SK-N-SH (cell line): ENCODE data around the gene RPL18. TPM values are rescaled to one million over a fixed set of nuclear protein-coding genes. Genes with fewer than 3 reads are reported as not detected.

Experiments
- CTCF ChIA-PET: fragments of 300-600, 350-600 bp; formaldehyde crosslinking; extraction: SDS; loops from one replicate; lab custom pipeline; 2021; lab: Yijun Ruan, JAX
- POLR2A ChIA-PET: fragments of 350-600 bp; sonication (Branson Sonifier 250); formaldehyde crosslinking; extraction: SDS; loops from one replicate; lab custom pipeline; 2020; ENCODE audit warnings: antibody characterized with exemption, inconsistent platforms; lab: Yijun Ruan, JAX
- DNase-seq: peaks from one replicate; pipeline ENCODE4 v3.0.0; 2012
- H2AFZ ChIP-seq: fragments of 200-600 bp; sonication (generic); 2 replicates; pipeline ENCODE4 v1.8.1; 2016; ENCODE audit warnings: antibody characterized with exemption, mild to moderate bottlenecking, low read depth
- H3F3A ChIP-seq: fragments of 200-600 bp; sonication (generic); replicated peaks from 2 replicates; pipeline ENCODE3; 2016; ENCODE audit warnings: antibody characterized with exemption, mild to moderate bottlenecking; ENCODE audit not compliant: insufficient read depth
- H3K27ac ChIP-seq, 2 experiments: fragments of 200-500 bp in 1 of 2; fragments of 200-600 bp in 1 of 2; sonication (Bioruptor generic) in 1 of 2; sonication (generic), shearing (Covaris generic) in 1 of 2; 2 replicates each; pipeline versions ENCODE4 v1.5.1 to v1.6.1; 2014 to 2016; ENCODE audit warnings: low read depth in 2 of 2, inconsistent platforms in 1 of 2, low read length in 1 of 2, mild to moderate bottlenecking in 1 of 2, mixed read lengths in 1 of 2
- H3K27me3 ChIP-seq: fragments of 200-600 bp; sonication (generic), shearing (Covaris generic); 2 replicates; pipeline ENCODE4 v1.6.1; 2016; ENCODE audit warnings: mixed run types; ENCODE audit not compliant: insufficient read depth
- H3K36me3 ChIP-seq, 2 experiments: fragments of 200-500 bp in 1 of 2; fragments of 200-600 bp in 1 of 2; sonication (Bioruptor generic) in 1 of 2; sonication (generic) in 1 of 2; replicated peaks in 1 of 2; 2 replicates each; pipeline versions ENCODE3 to v1.5.1; 2014 to 2016; ENCODE audit warnings: low read length in 1 of 2, mild to moderate bottlenecking in 1 of 2; ENCODE audit not compliant: insufficient read depth in 2 of 2, control insufficient read depth in 1 of 2
- H3K4me1 ChIP-seq, 2 experiments: fragments of 200-500 bp in 1 of 2; fragments of 200-600 bp in 1 of 2; sonication (Bioruptor generic) in 1 of 2; sonication (generic), shearing (Covaris generic) in 1 of 2; 2 replicates each; pipeline versions ENCODE4 v1.5.1 to v1.6.1; 2014 to 2016; ENCODE audit warnings: low read depth in 1 of 2, low read length in 1 of 2, mixed run types in 1 of 2; ENCODE audit not compliant: insufficient read depth in 2 of 2, control insufficient read depth in 1 of 2
- H3K4me2 ChIP-seq: fragments of 200-600 bp; sonication (generic), shearing (Covaris generic); 2 replicates; pipeline ENCODE4 v1.6.1; 2017; ENCODE audit warnings: mixed run types
- H3K4me3 ChIP-seq, 2 experiments: fragments of 200-500 bp in 1 of 2; fragments of 200-600 bp in 1 of 2; sonication (Bioruptor generic) in 1 of 2; sonication (generic), shearing (Covaris generic) in 1 of 2; 2 replicates each; pipeline versions ENCODE4 v1.5.1 to v1.8.1; 2014 to 2016; ENCODE audit warnings: low read depth in 2 of 2, inconsistent platforms in 1 of 2, low read length in 1 of 2, mild to moderate bottlenecking in 1 of 2, mixed read lengths in 1 of 2, moderate library complexity in 1 of 2
- H3K79me2 ChIP-seq: fragments of 200-600 bp; sonication (generic); 2 replicates; pipeline ENCODE4 v1.8.1; 2017; ENCODE audit warnings: mild to moderate bottlenecking; ENCODE audit not compliant: insufficient read depth
- H3K9ac ChIP-seq: fragments of 200-600 bp; sonication (generic); 2 replicates; pipeline ENCODE4 v1.6.1; 2017; ENCODE audit warnings: mixed run types
- H3K9me2 ChIP-seq: fragments of 200-600 bp; sonication (generic); 2 replicates; pipeline ENCODE4 v1.6.1; 2017; ENCODE audit warnings: mixed run types
- H3K9me3 ChIP-seq: fragments of 200-600 bp; sonication (generic); 2 replicates; pipeline ENCODE4 v1.6.1; 2017; ENCODE audit warnings: mixed run types, mild to moderate bottlenecking, moderate library complexity
- H4K20me1 ChIP-seq: fragments of 200-600 bp; sonication (generic); 2 replicates; pipeline ENCODE4 v1.6.1; 2017; ENCODE audit warnings: mild to moderate bottlenecking, mixed run types; ENCODE audit not compliant: insufficient read depth
- CHD2 ChIP-seq: fragments of 150-350 bp; IDR thresholded peaks from 2 replicates; pipeline ENCODE4 v1.6.1; 2018; ENCODE audit warnings: low read length; ENCODE audit not compliant: partially characterized antibody
- FOXJ3 ChIP-seq: sonication (generic); formaldehyde crosslinking; IDR thresholded peaks from 2 replicates; pipeline ENCODE4 v1.5.1; 2020; ENCODE audit warnings: mild to moderate bottlenecking, missing genetic modification reagents
- NRF1 ChIP-seq: IDR thresholded peaks from 2 replicates; pipeline ENCODE4 v1.6.1; 2012; ENCODE audit warnings: low read depth, mild to moderate bottlenecking, low read length
- POLR2AphosphoS5 ChIP-seq: IDR thresholded peaks from 2 replicates; pipeline ENCODE4 v1.6.1; 2012; ENCODE audit warnings: low read depth, low read length
- SIN3A ChIP-seq: IDR thresholded peaks from 2 replicates; pipeline ENCODE4 v1.6.1; 2012; ENCODE audit warnings: low read depth, mild to moderate bottlenecking, low read length, moderate library complexity, borderline replicate concordance
- WGBS: methylation state at CpG from one replicate; pipeline ENCODE4 v1.1.6; 2017; ENCODE audit warnings: low lambda C conversion rate; 5-methylcytosine and 5-hydroxymethylcytosine counted together
- polyA plus RNA-seq, 3 experiments: library from polyadenylated mRNA; depleted of rRNA; stranded (reverse); fragments of >200 nt; gene quantifications; 2 replicates each; pipeline ENCODE4 v1.2.3, GENCODE V29; 2012
- TF ChIP-seq, protein P1 (sequence below): fragments of 150-350 bp; IDR thresholded peaks from 2 replicates; pipeline ENCODE4 v1.6.1; 2016; ENCODE audit warnings: mild to moderate bottlenecking, low read depth, low read length
- TF ChIP-seq, protein P2 (sequence below): IDR thresholded peaks from 2 replicates; pipeline ENCODE4 v1.4.0; 2012; ENCODE audit warnings: low read depth
- TF ChIP-seq, protein P3 (sequence below): IDR thresholded peaks from 2 replicates; pipeline ENCODE4 v1.4.0; 2012; ENCODE audit warnings: low read depth, borderline replicate concordance
- TF ChIP-seq, protein P4 (sequence below): fragments of 150-350 bp; IDR thresholded peaks from 2 replicates; pipeline ENCODE4 v1.6.1; 2017; ENCODE audit warnings: antibody characterized with exemption, low read length, low read depth, borderline replicate concordance
- TF ChIP-seq, protein P5 (sequence below): IDR thresholded peaks from 2 replicates; pipeline ENCODE4 v1.4.0; 2012; ENCODE audit warnings: low read depth, borderline replicate concordance

Gene RPL18
- polyA plus RNA-seq, 1 of the 3 experiments (the other 2 are of a cell fraction) = 2,225 TPM

DNA sequence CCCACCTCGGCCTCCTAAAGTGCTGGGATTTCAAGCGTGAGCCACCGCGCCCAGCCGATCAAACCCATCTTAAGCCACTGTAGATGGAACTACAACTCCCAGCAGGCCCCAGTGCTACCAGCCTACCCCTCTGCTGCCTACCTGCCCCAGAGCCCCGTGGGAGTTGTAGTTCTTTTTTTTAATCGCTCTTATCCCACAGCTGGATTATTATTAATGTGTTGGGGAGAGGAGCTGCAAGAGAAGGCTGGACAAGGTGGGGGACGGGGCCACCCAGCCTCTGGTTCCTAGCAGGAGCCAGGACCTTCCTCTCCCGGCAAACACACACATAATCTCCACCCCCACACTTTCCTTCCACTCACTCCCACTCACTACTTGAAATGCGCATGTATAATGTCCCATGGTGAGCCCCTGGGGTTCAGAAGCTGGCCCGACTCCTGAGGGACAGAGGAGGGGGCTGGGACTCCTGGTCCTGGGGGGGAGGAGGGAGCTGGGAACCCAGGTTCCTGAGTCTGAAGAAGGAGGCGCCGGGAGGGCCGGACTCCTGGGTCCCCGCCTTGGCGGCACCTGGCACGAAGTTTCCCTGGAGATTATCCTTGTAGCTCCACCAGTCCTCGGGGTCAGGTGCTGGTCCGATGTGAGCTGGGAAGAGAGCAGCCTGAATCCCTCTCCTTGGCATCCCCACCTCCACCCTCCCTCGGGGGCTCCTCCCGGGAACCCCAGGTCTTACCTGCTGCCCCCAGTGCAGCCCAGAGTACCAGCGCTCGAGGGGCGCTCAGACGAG lies 26.1 kb upstream of the RPL18 start:
- CTCF ChIA-PET = interaction anchor here (0.7 to 2.7 kb wide), 20 partner anchors 9 to 326 kb away, joined by 3 to 35 read pairs (median 5); partner anchors contain the start of genes BAX, FUT1 and HSD17B14
- POLR2A ChIA-PET = interaction anchor here (0.8 to 1.9 kb wide), 6 partner anchors 10 to 102 kb away, joined by 3 to 9 read pairs (median 6); partner anchors contain the start of genes RPL18 and SPHK2
- Histone ChIP-seq H4K20me1 (no peaks in the 10 kb centered on the region), H3K4me1 (peaks cover 4 to 6% of the 10 kb centered on the region in 2 experiments; a peak in 2 of 4 replicates), H3K36me3 (no peaks in the 10 kb centered on the region), H3K79me2 (no peaks in the 10 kb centered on the region), H3F3A (peaks cover 11% of the 10 kb centered on the region), H3K27ac (peak overlapping the region; percentile 54 to 69; a peak in 3 of 4 replicates), H3K9me2 (no peaks in the 10 kb centered on the region), H3K9ac (peak overlapping the region; percentile 55; the same call in 1 of the 2 replicates), H3K4me3 (peak overlapping the region; percentile 43 to 74), H3K9me3 (no peaks in the 10 kb centered on the region), H3K27me3 (no peaks in the 10 kb centered on the region), H3K4me2 (peak overlapping the region; percentile 99), H2AFZ (peak overlapping the region; percentile 96)
- TF ChIP-seq, protein P1, sequence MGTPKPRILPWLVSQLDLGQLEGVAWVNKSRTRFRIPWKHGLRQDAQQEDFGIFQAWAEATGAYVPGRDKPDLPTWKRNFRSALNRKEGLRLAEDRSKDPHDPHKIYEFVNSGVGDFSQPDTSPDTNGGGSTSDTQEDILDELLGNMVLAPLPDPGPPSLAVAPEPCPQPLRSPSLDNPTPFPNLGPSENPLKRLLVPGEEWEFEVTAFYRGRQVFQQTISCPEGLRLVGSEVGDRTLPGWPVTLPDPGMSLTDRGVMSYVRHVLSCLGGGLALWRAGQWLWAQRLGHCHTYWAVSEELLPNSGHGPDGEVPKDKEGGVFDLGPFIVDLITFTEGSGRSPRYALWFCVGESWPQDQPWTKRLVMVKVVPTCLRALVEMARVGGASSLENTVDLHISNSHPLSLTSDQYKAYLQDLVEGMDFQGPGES = no peak
- TF ChIP-seq, protein P2, sequence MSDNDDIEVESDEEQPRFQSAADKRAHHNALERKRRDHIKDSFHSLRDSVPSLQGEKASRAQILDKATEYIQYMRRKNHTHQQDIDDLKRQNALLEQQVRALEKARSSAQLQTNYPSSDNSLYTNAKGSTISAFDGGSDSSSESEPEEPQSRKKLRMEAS = 0 out of 2 replicates have a peak, but pooled peaks have one; percentile 14
- TF ChIP-seq FOXJ3 = no peak
- TF ChIP-seq, protein P3, sequence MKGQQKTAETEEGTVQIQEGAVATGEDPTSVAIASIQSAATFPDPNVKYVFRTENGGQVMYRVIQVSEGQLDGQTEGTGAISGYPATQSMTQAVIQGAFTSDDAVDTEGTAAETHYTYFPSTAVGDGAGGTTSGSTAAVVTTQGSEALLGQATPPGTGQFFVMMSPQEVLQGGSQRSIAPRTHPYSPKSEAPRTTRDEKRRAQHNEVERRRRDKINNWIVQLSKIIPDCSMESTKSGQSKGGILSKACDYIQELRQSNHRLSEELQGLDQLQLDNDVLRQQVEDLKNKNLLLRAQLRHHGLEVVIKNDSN = no peak
- TF ChIP-seq SIN3A = no peak
- TF ChIP-seq, protein P4, sequence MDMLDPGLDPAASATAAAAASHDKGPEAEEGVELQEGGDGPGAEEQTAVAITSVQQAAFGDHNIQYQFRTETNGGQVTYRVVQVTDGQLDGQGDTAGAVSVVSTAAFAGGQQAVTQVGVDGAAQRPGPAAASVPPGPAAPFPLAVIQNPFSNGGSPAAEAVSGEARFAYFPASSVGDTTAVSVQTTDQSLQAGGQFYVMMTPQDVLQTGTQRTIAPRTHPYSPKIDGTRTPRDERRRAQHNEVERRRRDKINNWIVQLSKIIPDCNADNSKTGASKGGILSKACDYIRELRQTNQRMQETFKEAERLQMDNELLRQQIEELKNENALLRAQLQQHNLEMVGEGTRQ = no peak
- TF ChIP-seq POLR2AphosphoS5 = no peak
- TF ChIP-seq, protein P5, sequence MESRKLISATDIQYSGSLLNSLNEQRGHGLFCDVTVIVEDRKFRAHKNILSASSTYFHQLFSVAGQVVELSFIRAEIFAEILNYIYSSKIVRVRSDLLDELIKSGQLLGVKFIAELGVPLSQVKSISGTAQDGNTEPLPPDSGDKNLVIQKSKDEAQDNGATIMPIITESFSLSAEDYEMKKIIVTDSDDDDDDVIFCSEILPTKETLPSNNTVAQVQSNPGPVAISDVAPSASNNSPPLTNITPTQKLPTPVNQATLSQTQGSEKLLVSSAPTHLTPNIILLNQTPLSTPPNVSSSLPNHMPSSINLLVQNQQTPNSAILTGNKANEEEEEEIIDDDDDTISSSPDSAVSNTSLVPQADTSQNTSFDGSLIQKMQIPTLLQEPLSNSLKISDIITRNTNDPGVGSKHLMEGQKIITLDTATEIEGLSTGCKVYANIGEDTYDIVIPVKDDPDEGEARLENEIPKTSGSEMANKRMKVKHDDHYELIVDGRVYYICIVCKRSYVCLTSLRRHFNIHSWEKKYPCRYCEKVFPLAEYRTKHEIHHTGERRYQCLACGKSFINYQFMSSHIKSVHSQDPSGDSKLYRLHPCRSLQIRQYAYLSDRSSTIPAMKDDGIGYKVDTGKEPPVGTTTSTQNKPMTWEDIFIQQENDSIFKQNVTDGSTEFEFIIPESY = no peak
- TF ChIP-seq CHD2 = peak; percentile 84
- TF ChIP-seq NRF1 = no peak
- WGBS = 3% methylated on average over 20 of the region's 25 CpGs
- peak; percentile 80 for DNase-seq
